NCI-H128 (cell line): ENCODE data around the gene TSPAN16.

Source experiments
- DNase-seq: peaks from one replicate; lab custom pipeline; 2025; ENCODE audit not compliant: unreplicated experiment; lab: John Stamatoyannopoulos, UW

Gene TSPAN16, protein sequence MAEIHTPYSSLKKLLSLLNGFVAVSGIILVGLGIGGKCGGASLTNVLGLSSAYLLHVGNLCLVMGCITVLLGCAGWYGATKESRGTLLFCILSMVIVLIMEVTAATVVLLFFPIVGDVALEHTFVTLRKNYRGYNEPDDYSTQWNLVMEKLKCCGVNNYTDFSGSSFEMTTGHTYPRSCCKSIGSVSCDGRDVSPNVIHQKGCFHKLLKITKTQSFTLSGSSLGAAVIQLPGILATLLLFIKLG

DNA sequence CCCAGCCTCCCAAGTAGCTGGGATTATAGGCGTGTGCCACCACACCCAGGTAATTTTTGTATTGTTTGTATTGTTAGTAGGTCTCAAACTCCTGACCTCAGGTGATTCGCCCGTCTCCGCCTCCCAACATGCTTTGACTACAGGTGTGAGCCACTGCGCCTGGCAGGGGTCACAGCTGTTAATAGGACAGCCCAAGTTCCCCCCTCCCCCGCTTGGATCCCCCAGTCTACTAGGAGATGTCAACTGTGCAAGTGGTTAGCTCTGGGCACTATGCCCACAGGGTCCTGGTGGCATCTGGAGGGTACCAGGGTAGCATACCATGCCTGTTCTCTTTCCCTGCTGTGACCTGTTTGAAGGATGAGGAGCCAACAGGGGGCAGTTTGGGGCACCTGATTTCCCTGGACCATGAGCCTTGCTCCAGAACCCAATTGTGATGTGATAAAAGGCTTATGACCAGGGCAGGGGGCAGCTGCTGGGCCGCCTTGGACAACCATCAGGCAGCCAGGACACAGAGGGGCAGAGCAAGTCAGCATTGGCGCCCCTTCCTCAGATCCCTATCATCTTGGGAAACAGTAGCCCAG, at the start of gene TSPAN16:
TSS of gene TSPAN16 (plus strand) at position 496 of the 581 bp plus-strand sequence. CDS start 138 bp downstream, outside the sequence.
- no peak for DNase-seq

DNA sequence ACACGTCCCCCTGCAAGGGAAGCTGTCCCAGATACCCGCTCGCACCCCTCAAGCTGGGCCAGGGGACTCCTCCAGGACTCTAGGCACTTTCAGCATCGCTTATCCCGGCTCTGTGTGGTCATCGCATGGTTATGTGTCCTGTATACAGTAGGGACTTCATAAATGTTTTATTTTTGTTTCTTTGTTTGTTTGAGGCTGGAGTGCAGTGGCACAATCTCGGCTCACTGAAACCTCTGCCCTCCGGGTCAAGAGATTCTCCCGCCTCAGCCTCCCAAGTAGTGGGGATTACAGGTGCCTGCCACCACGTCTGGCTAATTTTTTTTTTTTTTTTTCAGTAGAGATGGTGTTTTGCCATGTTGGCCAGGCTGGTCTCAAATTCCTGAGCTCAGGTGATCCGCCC, 49.0 kb upstream of the TSPAN16 start:
- DNase-seq: no peak

DNA sequence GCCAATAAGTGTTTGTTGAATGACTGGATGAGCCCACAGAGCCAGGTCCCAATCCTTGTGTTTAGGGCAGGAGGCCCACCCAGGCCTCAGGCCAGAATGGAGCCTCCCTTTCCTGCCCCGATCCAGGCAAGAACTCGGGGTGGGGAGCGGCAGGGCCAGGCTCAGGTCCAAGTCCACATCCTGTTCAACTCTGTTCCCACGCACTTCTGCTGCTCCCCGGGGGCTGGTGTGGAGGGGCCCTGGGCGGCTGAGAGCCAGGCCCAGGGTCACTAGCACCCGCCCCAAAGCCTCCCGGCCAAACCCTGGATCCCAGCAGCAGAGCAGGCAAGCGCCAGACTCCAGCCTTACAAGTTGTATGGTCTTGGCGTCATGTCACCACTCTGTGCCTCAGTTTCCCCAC, 48.6 kb upstream of the TSPAN16 start:
- no peak for DNase-seq

DNA sequence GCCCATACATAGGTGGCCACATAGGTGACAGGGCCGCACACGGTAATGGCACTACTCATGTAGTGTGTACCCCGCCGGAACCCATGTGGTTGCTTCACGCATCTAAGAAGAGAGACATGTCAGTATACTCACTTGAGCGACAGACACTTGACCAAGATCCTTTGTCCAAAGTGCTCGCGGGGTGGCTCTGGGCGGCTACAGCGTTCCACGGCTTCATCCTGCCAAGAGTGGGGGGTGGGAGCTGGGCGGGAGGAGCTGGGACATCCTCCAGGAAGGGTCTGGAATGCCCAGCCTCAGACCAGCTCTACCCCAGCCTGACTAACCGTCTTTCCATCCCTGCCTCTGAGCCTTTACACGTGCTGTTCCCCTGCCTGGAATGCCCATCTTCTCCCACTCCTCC, 48.0 kb upstream of the TSPAN16 start:
- DNase-seq: no peak

DNA sequence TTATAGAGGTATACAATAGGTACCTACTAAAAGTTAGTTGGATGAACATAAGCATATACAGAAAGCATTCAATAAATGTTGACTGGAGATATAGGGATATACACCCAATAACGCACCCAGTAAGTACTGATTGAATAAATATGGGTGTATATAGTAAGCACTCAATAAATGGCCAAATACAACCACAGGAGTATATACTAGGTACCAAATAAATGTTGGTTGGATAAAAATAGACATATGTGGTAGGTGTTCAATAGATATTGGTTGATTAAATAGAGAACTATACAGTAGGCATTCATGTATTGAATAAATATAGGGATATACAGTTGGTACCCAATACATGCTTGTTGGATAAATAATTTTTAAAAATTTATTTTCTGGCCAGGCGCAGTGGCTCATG, 47.1 kb upstream of the TSPAN16 start:
- DNase-seq: no peak

DNA sequence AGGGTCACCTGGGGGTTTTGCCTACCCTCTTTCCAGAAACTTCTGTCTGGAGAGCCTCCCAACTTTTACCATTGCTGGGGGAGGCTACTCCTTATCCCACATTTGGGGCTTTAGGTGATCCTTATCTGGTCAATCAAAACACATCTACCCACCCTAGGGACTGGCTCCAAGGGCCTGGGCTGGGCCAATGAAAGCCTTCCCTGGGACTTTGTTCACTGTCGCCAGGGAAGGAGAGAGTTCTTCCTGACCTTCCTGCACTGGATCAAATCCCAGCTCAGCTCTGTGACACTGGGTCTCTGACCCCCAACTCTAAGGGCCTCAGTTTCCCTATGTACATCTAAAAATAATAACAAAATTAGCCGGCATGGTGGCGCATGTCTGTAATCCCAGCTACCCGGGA, 44.7 kb upstream of the TSPAN16 start:
- DNase-seq: no peak

DNA sequence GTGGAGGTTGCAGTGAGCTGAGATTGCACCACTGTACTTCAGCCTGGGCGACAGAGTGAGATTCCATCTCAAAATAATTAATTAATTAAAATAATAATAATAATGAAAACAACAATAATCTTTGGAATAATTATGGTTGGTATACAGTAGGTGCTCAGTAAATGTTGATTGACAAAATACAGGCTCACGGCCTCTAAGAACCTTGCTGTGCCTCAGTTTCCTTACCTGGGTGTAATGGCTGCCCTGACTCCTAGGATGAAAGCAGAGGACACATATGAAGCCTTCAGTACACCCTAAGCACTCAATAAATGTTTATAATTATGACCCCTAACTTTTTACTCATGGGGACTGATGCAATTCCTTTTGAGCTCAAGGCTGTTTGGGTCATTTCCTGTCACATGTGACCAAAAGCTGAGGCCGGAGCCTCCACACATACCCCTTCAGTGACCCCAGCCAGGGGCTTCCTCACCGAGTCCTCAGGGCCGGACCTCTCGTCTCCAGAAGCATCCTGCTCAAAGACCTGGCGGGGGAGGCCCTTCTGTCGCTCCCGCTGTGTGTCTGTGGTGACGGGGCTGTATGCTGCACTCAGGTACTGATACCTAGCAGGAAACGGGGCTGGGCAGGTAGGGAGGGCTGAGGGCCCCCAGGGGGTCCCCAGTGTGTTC, 44.2 kb upstream of the TSPAN16 start:
- no peak for DNase-seq

DNA sequence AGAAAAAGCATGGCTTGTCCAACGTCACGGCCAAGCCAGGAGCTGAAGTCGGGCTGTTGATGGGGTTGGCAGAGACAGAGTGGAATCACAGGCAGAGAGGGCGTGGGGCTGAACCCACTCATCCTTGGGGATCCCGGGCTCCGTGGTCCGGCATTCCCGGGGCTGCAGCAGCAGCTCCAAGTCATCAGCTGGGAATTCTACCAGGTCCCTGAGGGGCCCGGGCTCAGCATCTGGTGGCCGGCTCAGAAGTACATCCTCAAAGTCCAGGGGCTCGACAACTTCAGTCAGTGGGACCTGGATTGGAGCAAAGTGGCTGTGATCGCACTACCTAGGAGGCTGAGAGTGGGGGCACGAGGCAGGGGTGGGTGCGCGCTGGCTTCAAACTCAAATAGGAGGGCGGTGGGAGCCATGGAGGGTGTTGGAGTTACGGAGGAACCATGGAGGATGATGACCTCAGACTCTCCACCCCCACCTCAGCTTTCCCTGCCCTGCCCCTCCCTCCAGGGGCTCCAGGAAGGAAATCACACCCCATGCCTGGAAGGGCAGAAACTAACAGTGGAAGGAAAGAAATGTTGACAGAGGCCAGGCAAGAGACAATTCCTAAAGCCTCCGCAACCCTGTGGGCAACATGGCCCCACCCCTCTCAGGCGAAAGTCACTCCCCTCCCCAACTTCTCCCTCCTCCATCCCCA, 43.1 kb upstream of the TSPAN16 start:
- no peak for DNase-seq

DNA sequence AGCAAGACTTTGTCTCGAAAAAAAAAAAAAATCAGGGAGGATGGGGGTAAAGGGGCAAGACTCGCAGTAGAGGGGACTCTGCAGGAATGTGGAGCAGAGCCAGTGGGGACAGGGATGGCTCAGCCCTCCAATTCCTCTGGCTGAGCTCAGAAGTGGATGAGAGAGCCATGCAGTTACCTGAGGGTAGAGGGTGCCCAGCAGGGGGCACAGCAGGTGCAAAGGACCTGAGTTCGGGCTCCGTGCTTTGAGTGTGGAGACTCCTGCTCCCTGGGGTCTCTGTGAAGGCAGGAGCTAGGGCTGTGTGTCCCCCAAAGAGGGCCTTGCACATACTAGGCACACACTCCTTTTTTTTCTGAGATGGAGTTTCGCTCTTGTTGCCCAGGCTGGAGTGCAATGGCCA, 41.3 kb upstream of the TSPAN16 start:
- DNase-seq: no peak

DNA sequence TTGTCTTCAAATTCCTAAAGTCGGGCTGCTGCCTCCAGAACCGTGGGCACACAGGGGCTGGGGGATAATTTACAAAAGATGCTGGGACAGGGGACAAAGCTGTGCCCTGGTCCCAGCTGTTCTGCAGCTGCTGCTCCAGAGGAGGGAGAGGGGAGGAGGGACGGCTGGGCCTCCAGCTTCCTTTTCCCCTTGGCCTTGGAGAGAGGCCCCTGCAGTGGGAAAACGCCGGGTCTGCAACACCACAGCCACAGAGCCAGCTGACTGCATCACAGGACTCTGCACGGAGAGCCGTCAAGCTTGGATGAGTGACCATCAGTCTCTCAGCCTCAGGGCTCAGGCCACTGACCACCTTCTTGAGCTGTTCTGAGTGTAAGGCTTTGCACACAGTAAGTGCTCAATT, 39.8 kb upstream of the TSPAN16 start:
- DNase-seq: no peak

DNA sequence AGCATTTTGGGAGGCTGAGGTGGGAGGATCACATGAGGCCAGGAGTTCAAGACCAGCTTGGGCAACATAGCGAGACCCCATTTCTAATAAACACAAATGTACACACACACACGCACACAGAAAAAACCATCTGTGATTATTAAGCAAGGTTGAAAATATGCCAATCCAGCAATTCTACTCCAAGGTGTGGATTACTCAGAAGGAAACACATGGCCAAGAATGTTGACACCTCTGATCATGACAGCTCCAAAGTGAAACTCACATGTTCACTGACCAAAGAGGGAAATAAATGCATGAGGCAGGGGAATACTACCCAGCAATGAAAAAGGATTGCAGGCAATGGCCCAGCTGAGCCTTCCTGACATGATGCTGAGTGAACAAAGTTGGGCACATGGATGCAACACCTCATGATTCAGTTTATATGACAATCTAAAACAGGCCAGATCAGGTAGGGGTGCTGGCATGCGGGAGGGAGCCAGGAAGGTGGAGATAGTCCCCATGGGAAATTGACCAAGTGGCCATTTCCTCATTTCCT, 38.0 kb upstream of the TSPAN16 start:
- no peak for DNase-seq

DNA sequence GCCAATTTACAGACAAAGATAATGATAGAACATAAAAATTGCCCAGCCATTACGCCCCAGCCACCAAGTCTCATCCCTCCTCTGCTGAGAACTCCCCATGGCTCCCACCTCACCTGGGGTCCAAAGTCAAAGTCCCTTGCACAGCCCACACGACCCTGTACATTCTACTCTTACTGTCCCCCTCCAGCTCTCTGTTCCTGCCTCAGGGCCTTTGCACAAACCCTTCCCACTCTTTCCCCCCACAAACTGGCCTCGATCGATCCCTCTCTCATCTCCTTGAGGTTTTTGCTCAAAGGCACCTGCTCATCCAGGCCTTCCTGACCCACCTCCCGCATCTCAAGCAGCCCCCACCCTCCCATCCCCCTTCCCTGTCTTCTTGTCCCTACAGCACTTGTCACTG, 35.0 kb upstream of the TSPAN16 start:
- DNase-seq: no peak

DNA sequence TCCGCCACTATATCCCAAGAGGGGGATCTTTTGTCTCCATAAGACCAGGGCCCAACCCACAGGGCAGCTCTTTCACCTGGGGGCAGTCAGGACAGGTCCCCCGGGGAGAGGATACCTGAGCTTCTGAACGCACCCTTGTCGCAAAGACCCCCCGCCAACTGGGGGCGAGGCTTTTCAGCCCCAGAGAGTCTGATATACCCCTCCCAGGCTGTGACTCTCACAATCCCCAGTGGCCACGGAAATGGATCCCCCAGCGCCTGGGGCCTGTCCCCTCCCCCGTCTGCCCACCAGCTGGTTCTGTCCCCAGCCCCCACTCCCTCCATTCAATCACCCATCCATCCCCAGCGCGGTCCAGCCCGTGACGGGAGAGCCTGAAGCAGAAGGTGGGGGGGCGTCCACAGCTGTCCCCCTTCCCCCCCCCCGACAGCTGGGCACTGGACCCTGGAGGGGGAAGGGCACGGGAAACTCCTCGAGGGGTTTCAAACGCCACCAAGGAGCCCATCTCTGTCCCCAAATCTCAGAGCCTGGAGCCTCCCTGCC, 34.5 kb upstream of the TSPAN16 start:
- DNase-seq: no peak

DNA sequence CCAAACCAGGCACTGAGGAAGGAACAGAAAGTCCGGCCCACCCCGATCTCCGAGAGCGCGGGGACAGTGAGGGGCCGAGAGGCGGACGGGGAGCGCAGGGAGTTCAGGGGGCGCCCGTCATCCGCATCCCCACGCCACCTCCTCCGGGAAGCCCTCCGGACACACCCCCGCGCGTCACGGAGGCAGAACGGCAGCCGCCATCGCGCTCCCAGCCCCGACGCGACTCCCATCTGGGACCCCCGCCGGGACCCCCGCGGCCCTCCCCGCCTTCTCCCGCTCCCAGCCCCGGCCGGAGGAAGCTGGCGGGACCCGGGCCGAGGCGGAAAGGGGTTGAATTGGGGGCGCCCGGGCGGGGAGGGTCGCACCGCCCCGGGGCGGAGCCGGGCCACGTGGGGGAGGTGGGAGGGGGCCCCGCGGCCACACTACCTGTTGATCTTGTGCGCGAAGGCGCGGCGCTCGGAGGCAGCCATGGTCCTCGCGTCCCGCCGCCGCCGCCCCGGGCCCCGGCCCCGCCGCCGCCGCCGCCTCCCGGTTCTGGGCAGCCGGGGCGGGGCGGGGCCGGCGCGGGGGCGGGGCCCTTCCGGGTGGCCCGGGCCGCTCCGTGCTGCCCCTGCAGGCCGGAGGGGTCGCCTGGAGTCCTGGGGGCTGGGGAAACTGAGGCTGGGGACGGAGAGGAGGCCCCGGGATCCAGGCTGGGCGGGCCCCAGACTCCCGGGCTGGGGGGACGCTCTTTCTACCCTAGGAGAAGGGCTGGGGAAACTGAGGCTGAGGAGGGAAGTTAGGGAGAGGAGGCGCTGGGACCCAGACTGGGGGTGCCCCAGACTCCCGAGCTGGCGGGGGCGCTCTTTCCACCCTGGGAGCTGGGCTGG, 33.8 kb upstream of the TSPAN16 start, which contains the start of gene DOCK6:
TSS of gene DOCK6 (minus strand) at position 554 of the 869 bp plus-strand sequence. CDS start at position 470, 84 bp downstream.
- DNase-seq: no peak

DNA sequence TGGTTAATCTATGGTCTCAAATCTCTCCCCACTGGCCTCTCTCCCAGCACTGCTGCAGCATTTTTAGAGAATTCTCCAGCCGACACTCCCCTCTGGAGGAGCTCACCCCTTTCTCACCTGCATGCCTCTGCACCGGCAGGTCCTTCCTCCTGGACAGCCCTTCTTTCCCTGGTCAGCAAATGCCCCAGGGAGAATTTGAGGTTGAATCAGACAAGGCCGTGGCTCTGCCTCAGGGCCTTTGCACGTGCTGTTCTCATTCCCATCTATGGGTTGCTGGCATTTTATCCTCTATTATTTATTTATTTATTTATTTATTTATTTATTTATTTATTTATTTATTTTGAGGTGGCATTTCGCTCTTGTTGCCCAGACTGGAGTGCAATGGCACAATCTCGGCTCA, 32.2 kb upstream of the TSPAN16 start:
- DNase-seq: no peak

DNA sequence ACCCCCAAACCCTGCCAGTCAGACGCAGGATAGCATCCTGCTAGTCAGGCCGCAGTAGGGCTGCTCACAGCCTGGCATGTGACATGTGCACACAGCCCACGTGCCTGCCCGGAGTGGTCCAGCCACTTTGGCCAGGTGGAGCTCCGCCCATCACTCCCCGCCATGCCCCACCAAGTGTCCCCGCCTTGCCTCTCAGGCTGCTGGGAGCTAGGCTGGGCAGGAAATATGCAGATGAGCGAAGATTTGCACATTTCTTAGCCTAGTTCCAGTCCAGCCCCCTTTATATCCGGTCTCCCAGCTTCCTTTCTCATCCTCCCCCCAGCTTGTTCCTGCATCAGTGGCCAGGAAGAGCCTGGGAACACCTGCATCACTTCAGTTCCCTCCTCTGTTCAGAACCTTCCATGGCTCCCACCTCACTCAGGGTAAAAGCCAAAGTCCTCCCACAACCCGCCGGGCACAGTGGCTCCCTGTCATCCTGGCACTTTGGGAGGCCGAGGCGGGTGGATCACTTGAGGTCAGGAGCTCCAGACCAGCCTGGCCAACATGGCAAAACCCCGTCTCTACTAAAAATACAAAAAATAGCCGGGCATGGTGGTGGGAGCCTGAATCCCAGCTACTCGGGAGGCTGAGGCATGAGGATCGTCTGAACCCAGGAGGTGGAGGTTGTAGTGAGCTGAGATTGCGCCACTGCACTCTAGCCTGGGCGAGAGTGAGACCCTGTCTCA, 31.3 kb upstream of the TSPAN16 start:
- no peak for DNase-seq

DNA sequence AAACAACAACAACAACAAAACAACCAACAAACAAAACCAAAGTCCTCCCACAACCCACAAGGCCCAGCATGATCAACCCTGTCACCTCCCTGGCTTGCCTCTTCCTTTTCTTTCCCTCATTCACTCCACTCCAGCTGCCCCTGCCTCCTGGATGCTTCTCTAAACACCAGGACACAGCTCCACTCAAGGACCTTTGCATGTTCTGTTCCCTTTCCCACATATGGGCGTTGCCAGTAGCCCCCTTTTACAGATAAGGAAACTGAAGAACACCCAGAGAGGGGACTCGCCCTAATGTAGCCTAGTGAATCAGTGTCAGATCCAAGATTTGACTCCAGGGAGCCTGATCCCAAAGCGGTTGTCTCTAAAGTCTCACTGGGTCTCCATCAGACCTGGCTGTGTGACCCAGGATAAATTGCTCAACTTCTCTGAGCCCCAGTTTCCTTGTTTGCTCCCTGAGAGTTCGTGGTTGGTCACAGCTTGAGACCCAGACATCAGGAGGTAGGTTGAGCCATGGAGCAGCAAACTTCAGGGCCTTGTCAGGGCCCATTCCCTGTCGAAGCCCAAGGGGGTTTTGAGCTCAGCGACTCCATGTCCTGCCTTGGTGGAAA, 30.7 kb upstream of the TSPAN16 start:
- no peak for DNase-seq

DNA sequence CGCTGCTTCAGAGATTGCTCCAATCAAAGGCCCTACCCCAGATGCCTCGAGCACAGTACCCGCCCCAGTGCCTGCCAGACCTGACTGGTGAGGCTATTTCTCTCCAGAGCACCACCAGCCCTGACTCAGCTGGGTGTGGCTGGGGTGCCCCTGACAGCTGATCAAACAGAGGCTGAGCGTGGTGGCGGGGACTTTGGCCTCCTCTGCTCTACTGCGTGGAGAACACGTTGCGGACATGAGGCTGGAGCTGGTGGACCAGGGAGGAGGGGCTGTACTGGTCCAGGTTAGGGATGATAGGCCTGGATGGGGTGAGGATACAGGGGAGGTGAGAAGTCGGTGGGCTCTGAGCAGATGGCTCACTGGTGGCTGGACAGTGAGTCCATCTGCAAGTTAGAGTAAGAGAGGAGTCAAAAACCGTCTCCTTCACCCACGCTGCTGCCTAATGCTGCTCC, 30.1 kb upstream of the TSPAN16 start:
- DNase-seq: no peak
